ENCODE results near the gene SLF2.

DNA sequence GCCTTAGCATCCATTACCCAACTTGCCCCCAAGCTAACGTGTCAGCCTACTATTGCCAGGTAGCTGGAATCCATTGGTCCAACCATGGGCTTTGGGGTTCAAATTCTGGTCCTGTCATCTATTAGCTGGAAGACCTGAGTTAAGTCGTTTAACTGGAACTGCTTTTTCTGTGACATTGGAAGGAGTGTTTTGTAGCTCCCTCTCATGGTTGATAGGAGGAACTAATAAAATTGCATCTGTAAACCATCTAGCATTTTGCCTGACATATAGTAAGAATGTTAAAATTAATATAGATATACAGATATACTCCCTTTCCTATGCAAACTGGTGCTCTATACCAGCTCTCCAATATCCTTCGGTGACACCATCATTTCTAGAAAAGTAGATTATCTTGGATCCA, 23.8 kb upstream of the SLF2 start:
- TF ChIP-seq, protein P1, sequence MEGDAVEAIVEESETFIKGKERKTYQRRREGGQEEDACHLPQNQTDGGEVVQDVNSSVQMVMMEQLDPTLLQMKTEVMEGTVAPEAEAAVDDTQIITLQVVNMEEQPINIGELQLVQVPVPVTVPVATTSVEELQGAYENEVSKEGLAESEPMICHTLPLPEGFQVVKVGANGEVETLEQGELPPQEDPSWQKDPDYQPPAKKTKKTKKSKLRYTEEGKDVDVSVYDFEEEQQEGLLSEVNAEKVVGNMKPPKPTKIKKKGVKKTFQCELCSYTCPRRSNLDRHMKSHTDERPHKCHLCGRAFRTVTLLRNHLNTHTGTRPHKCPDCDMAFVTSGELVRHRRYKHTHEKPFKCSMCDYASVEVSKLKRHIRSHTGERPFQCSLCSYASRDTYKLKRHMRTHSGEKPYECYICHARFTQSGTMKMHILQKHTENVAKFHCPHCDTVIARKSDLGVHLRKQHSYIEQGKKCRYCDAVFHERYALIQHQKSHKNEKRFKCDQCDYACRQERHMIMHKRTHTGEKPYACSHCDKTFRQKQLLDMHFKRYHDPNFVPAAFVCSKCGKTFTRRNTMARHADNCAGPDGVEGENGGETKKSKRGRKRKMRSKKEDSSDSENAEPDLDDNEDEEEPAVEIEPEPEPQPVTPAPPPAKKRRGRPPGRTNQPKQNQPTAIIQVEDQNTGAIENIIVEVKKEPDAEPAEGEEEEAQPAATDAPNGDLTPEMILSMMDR (IDR thresholded peaks at IDR 0.05; ENCODE audit: insufficient read depth, low read depth, low read length) = peak; percentile 32
- TF ChIP-seq EZH2 (IDR thresholded peaks at IDR 0.05; ENCODE audit: insufficient read depth, low read length) = no peak
